GM23248 (cell line): ENCODE results near the gene OGFOD2. TPM values are rescaled to one million over a fixed set of nuclear protein-coding genes. Genes with fewer than 3 reads are reported as not detected.

Source experiments
- DNase-seq: peaks from one replicate; pipeline ENCODE4 v3.0.0-alpha.2; 2015
- H2AFZ ChIP-seq: fragments of 200-600 bp; sonication (generic); 2 replicates; pipeline ENCODE4 v1.6.1; 2016; ENCODE audit warnings: antibody characterized with exemption
- H3F3A ChIP-seq: fragments of 200-600 bp; sonication (generic); 2 replicates; pipeline ENCODE4 v1.6.1; 2016; ENCODE audit warnings: mild to moderate bottlenecking, antibody characterized with exemption, mixed run types; ENCODE audit not compliant: insufficient read depth
- H3K27ac ChIP-seq: fragments of 200-600 bp; sonication (generic); 2 replicates; pipeline ENCODE4 v1.5.1; 2016; ENCODE audit warnings: mild to moderate bottlenecking
- H3K27me3 ChIP-seq: fragments of 200-600 bp; sonication (generic); replicated peaks from 2 replicates; pipeline ENCODE4 v1.6.1; 2016; ENCODE audit warnings: mild to moderate bottlenecking; ENCODE audit not compliant: insufficient read depth
- H3K36me3 ChIP-seq: fragments of 200-600 bp; sonication (generic); 2 replicates; pipeline ENCODE4 v1.6.1; 2016; ENCODE audit warnings: low read depth, mild to moderate bottlenecking
- H3K4me1 ChIP-seq: fragments of 200-600 bp; sonication (generic); 2 replicates; pipeline ENCODE4 v1.6.1; 2016; ENCODE audit warnings: mild to moderate bottlenecking; ENCODE audit not compliant: insufficient read depth
- H3K4me2 ChIP-seq: fragments of 200-600 bp; sonication (generic); one replicate; pipeline ENCODE4 v1.6.1; 2016; ENCODE audit warnings: mild to moderate bottlenecking; ENCODE audit not compliant: unreplicated experiment
- H3K4me3 ChIP-seq: fragments of 200-600 bp; sonication (generic); 2 replicates; pipeline ENCODE4 v1.5.1; 2016; ENCODE audit warnings: mild to moderate bottlenecking
- H3K79me2 ChIP-seq: fragments of 200-600 bp; sonication (generic); 2 replicates; pipeline ENCODE4 v1.6.1; 2016; ENCODE audit warnings: mild to moderate bottlenecking; ENCODE audit not compliant: insufficient read depth
- H3K9ac ChIP-seq: fragments of 200-600 bp; sonication (generic); 2 replicates; pipeline ENCODE4 v1.6.1; 2016; ENCODE audit warnings: mild to moderate bottlenecking
- H3K9me2 ChIP-seq: fragments of 200-600 bp; sonication (generic); 2 replicates; pipeline ENCODE4 v1.6.1; 2016; ENCODE audit warnings: mixed run types, mild to moderate bottlenecking, moderate library complexity; ENCODE audit not compliant: insufficient read depth
- H3K9me3 ChIP-seq: fragments of 200-600 bp; sonication (generic); one replicate; pipeline ENCODE4 v1.6.1; 2017; ENCODE audit warnings: low read depth
- H4K20me1 ChIP-seq: fragments of 200-600 bp; sonication (generic); 2 replicates; pipeline ENCODE4 v1.6.0; 2016; ENCODE audit not compliant: insufficient read depth
- EZH2 ChIP-seq: fragments of 200-600 bp; sonication (generic); IDR thresholded peaks from 2 replicates; pipeline ENCODE4 v1.6.1; 2018; ENCODE audit warnings: antibody characterized with exemption, mild to moderate bottlenecking; ENCODE audit not compliant: insufficient read depth, poor library complexity, severe bottlenecking
- EZH2phosphoT487 ChIP-seq: fragments of 200-600 bp; sonication (generic); IDR thresholded peaks from 2 replicates; pipeline ENCODE4 v1.6.1; 2018; ENCODE audit warnings: antibody characterized with exemption, moderate library complexity, mild to moderate bottlenecking, low read depth; ENCODE audit not compliant: insufficient read depth
- WGBS, 2 experiments: methylation state at CpG; one replicate each; pipeline ENCODE4 v1.1.6; 2015 to 2017; ENCODE audit warnings: low lambda C conversion rate in 2 of 2, low coverage in 1 of 2; ENCODE audit errors: missing lambda C conversion rate in 2 of 2; 5-methylcytosine and 5-hydroxymethylcytosine counted together
- in situ Hi-C: fragments of 300-500 bp; cut with MboI; formaldehyde crosslinking; loops from 2 replicates; pipeline ENCODE4 v1.15.0; 2020
- polyA plus RNA-seq: library from polyadenylated mRNA; unstranded; fragments of >200 nt; fragmentation: Nextera tagmentation; extraction: Ambion mirVana; gene quantifications from 2 replicates; pipeline ENCODE4 v1.2.1, GENCODE V29; 2016
- total RNA-seq: library from RNA; depleted of rRNA; stranded (reverse); fragments of >200 nt; shearing (Covaris generic); gene quantifications from 2 replicates; pipeline ENCODE4 v1.2.3, GENCODE V29; 2014

OGFOD2 gene
- total and polyA plus RNA-seq, 2 experiments from 2014 or later = 11.9 to 12.8 TPM

DNA sequence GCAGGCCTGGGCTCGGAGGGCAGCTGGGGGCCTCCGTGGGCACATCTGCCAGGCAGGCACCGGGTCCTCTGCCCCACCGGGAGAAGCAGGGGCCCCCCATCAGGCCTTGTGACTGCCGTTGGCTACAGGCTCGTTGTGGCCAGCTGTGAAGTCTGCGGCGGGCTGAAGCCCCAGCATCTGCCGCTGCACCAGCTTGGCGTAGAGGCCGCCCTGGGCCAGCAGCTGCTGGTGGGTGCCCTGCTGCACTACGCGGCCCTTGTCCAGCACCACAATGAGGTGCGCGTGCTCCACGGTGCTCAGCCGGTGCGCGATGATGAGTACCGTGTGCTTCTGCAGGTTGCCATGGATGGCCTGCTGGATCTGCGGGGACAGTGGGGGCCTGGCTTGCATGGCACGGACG, 45.2 kb upstream of the OGFOD2 start:
- TF ChIP-seq EZH2phosphoT487 (no peak), EZH2 (no peak)
- in situ Hi-C loops = no loop called here
- H3K4me2 ChIP-seq = no peak overlapping the region
- H3K27ac ChIP-seq = no peak overlapping the region
- no peaks in the 10 kb centered on the region for H3K9me3 ChIP-seq
- no peaks in the 10 kb centered on the region for H4K20me1 ChIP-seq
- no peaks in the 10 kb centered on the region for H3K27me3 ChIP-seq
- WGBS, 2 experiments = 95% methylated on average over 23 of the region's 23 CpGs
- H3K36me3 ChIP-seq = no peaks in the 10 kb centered on the region
- H3K4me1 ChIP-seq = no peaks in the 10 kb centered on the region
- no peaks in the 10 kb centered on the region for H3F3A ChIP-seq
- H3K9me2 ChIP-seq = no peaks in the 10 kb centered on the region
- H3K9ac ChIP-seq = no peak overlapping the region
- DNase-seq = no peak
- H3K79me2 ChIP-seq = no peaks in the 10 kb centered on the region
- H3K4me3 ChIP-seq = no peak overlapping the region
- H2AFZ ChIP-seq = no peak overlapping the region

DNA sequence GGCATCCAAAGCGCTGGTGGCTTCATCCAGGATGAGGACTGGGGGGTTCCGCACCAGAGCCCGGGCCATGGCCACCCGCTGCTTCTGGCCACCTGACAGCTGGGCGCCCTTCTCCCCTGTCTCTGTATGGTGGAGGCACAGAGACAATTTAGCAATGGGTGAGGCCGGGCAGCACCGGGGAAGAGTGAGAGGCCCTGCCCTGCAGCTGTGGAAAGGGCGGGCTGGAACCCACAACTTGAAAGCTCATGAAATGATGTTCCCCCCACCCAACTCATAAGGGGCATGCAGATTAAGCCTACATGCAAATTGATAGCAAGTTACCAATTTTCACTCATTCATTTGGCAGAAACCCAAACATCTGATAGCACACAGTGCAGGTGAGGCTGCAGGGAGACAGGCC, 42.8 kb upstream of the OGFOD2 start:
- no peak overlapping the region for H3K4me2 ChIP-seq
- in situ Hi-C loops = no loop called here
- TF ChIP-seq EZH2phosphoT487 (no peak), EZH2 (no peak)
- H3K4me1 ChIP-seq = no peaks in the 10 kb centered on the region
- H3K9me2 ChIP-seq = no peaks in the 10 kb centered on the region
- no peaks in the 10 kb centered on the region for H3F3A ChIP-seq
- H3K27ac ChIP-seq = no peak overlapping the region
- 91 to 99% methylated on average over 8 of the region's 8 CpGs for WGBS, 2 experiments
- no peak for DNase-seq
- no peaks in the 10 kb centered on the region for H4K20me1 ChIP-seq
- H3K9ac ChIP-seq = no peak overlapping the region
- H2AFZ ChIP-seq = no peak overlapping the region
- no peaks in the 10 kb centered on the region for H3K79me2 ChIP-seq
- H3K36me3 ChIP-seq = no peaks in the 10 kb centered on the region
- H3K4me3 ChIP-seq = no peak overlapping the region
- no peaks in the 10 kb centered on the region for H3K27me3 ChIP-seq
- H3K9me3 ChIP-seq = no peaks in the 10 kb centered on the region

DNA sequence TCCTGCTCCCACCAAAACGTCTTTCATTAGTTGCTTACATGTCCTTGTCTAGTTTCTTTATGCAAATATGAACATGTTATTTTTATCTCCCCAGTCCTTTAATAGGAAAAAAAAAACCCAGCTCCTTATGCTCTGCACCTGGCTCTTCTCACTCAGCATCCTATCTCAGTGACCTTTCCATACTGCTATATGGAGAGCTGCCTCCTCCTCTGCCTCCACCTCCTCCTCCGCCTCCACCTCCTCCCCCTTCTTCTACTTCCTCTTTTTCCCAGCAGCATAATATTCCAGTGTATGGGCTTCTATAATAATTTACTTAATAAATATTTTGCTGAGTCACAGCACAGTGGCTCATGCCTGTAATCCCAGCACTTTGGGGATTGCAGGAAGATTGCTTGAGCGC, 40.3 kb upstream of the OGFOD2 start:
- Histone ChIP-seq H3K79me2 (no peaks in the 10 kb centered on the region), H3K9me3 (no peaks in the 10 kb centered on the region), H3K9ac (no peak overlapping the region), H2AFZ (no peak overlapping the region), H3K4me3 (no peak overlapping the region), H3K27ac (no peak overlapping the region), H3K4me2 (no peak overlapping the region), H3K36me3 (no peaks in the 10 kb centered on the region), H3F3A (no peaks in the 10 kb centered on the region), H3K9me2 (no peaks in the 10 kb centered on the region), H4K20me1 (no peaks in the 10 kb centered on the region), H3K27me3 (no peaks in the 10 kb centered on the region), H3K4me1 (no peaks in the 10 kb centered on the region)
- TF ChIP-seq EZH2phosphoT487 (no peak), EZH2 (no peak)
- 79 to 86% methylated on average over 3 of the region's 3 CpGs for WGBS, 2 experiments
- in situ Hi-C loops = no loop called here
- no peak for DNase-seq

DNA sequence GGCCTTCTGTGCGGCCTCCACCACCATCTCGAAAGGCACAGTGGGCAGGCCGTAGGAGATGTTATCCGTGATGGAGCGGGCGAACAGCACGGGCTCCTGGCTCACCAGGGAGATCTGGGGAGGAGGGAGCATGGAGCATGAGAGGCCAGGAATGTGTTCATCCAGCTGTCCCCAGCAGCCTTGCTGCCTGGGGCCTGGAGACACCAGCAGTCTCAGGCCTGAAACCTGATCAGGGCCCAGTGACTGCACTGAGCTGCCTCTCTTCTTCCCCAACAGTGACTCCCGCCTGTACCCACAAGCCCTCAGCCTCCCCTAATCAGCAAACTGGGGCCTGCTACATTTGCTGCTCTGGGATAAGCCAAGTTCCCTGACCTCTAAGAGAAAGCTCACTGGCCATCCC, 39.7 kb upstream of the OGFOD2 start:
- Histone ChIP-seq H3K27ac (no peak overlapping the region), H3F3A (no peaks in the 10 kb centered on the region)

DNA sequence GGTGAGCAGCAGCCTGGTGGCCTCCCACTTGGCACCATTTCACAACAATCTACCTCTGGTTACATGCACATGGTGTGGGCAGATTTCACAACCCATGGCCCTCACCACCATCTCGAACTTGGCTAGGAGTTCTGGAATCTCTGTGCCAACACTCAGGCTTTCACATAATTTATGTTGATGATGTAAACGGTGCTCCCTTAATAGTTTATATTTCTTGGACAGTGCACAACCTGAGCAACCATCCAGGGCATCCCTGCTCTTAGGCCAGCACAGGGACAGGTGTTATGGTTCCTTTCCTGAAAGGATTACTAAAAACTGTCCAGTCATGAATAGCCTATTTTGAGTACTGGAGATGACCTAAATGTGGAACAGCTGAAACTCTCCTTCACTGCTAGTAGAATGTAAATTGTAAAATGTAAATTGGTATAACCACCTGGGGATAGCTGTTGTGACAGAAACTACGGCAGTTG, 37.4 kb upstream of the OGFOD2 start:
- Histone ChIP-seq H3K27ac (no peak overlapping the region), H3F3A (no peaks in the 10 kb centered on the region), H2AFZ (no peak overlapping the region), H3K4me2 (no peak overlapping the region), H4K20me1 (no peaks in the 10 kb centered on the region), H3K4me3 (no peak overlapping the region), H3K9ac (no peak overlapping the region), H3K4me1 (no peaks in the 10 kb centered on the region; the same call in 1 of the 2 replicates), H3K9me2 (no peaks in the 10 kb centered on the region), H3K79me2 (no peaks in the 10 kb centered on the region), H3K36me3 (no peaks in the 10 kb centered on the region), H3K9me3 (no peaks in the 10 kb centered on the region), H3K27me3 (no peaks in the 10 kb centered on the region)
- no peak for DNase-seq
- in situ Hi-C loops = no loop called here
- WGBS, 2 experiments = 89 to 92% methylated on average over 3 of the region's 3 CpGs
- TF ChIP-seq EZH2 = no peak
- TF ChIP-seq EZH2phosphoT487 = no peak

More for the DNA sequence above, 39.7 kb upstream of the OGFOD2 start:
- no peaks in the 10 kb centered on the region for H3K9me2 ChIP-seq
- H3K79me2 ChIP-seq = no peaks in the 10 kb centered on the region
- no peak overlapping the region for H2AFZ ChIP-seq
- no peak overlapping the region for H3K4me2 ChIP-seq
- no peaks in the 10 kb centered on the region for H3K36me3 ChIP-seq
- DNase-seq = no peak
- no peaks in the 10 kb centered on the region for H3K9me3 ChIP-seq
- H3K27me3 ChIP-seq = no peaks in the 10 kb centered on the region
- H3K4me3 ChIP-seq = no peak overlapping the region
- 97 to 99% methylated on average over 7 to 8 of the region's 8 CpGs for WGBS, 2 experiments
- H4K20me1 ChIP-seq = no peaks in the 10 kb centered on the region
- H3K9ac ChIP-seq = no peak overlapping the region
- TF ChIP-seq EZH2 = no peak
- no peak for TF ChIP-seq EZH2phosphoT487
- H3K4me1 ChIP-seq = no peaks in the 10 kb centered on the region
- in situ Hi-C loops = no loop called here
